HEK293 (cell line): ENCODE results near the gene CCBE1.

ENCODE experiments used
- CTCF ChIA-PET: fragments of 350-600 bp; formaldehyde crosslinking; extraction: SDS; loops from one replicate; lab custom pipeline; 2021; ENCODE audit warnings: antibody characterized with exemption; lab: Yijun Ruan, JAX
- POLR2A ChIA-PET: fragments of 300-600 bp; formaldehyde crosslinking; extraction: SDS; loops from one replicate; lab custom pipeline; 2020; ENCODE audit warnings: antibody characterized with exemption, inconsistent platforms; lab: Yijun Ruan, JAX
- H3K27ac ChIP-seq: fragments of 200-500 bp; sonication (Bioruptor generic); 2 replicates; pipeline ENCODE4 v1.5.1; 2014; ENCODE audit warnings: low read depth, low read length, control low read depth, inconsistent platforms; ENCODE audit errors: extremely low read depth
- H3K36me3 ChIP-seq, 2 experiments: fragments of 200-500 bp in 1 of 2; sonication (Bioruptor generic) in 1 of 2; 1 replicate in 1 of 2; 2 replicates in 1 of 2; pipeline ENCODE4 v1.5.1; 2014 to 2017; ENCODE audit warnings: inconsistent platforms in 2 of 2, low read length in 2 of 2; ENCODE audit not compliant: control insufficient read depth in 2 of 2, insufficient read depth in 1 of 2
- H3K4me1 ChIP-seq: fragments of 200-500 bp; sonication (Bioruptor generic); 2 replicates; pipeline ENCODE4 v1.5.1; 2014; ENCODE audit warnings: mild to moderate bottlenecking, low read length, inconsistent platforms; ENCODE audit not compliant: control insufficient read depth, insufficient read depth
- H3K4me3 ChIP-seq: 2 replicates; pipeline ENCODE4 v1.5.1; 2011; ENCODE audit warnings: low read depth, mild to moderate bottlenecking, control low read depth, low read length, moderate library complexity
- H3K9me3 ChIP-seq: fragments of 200-500 bp; sonication (Bioruptor generic); 2 replicates; pipeline ENCODE4 v1.5.1; 2014; ENCODE audit warnings: low read depth, low read length, inconsistent platforms; ENCODE audit not compliant: control insufficient read depth, insufficient read depth
- IKZF3 ChIP-seq: fragments of 450-650 bp; IDR thresholded peaks from 2 replicates; pipeline ENCODE4 v1.5.0; 2018; ENCODE audit warnings: missing biosample characterization, mild to moderate bottlenecking, missing genetic modification characterization, moderate library complexity
- KLF7 ChIP-seq: fragments of 450-650 bp; formaldehyde crosslinking; IDR thresholded peaks from 2 replicates; pipeline ENCODE4 v1.5.1; 2016; ENCODE audit warnings: missing biosample characterization, missing genetic modification characterization, borderline replicate concordance
- KLF9 ChIP-seq: fragments of 450-650 bp; formaldehyde crosslinking; IDR thresholded peaks from 2 replicates; pipeline ENCODE4 v1.5.1; 2016; ENCODE audit warnings: missing biosample characterization, missing genetic modification characterization, low read depth
- MEIS1 ChIP-seq: sonication (generic); formaldehyde crosslinking; IDR thresholded peaks from 2 replicates; pipeline ENCODE4 v1.8.1; 2022; ENCODE audit warnings: missing genetic modification reagents, mild to moderate bottlenecking, borderline replicate concordance
- MYNN ChIP-seq: fragments of 450-650 bp; formaldehyde crosslinking; IDR thresholded peaks from 2 replicates; pipeline ENCODE4 v1.5.1; 2016; ENCODE audit warnings: missing biosample characterization, missing genetic modification characterization, borderline replicate concordance
- MZF1 ChIP-seq: fragments of 450-650 bp; formaldehyde crosslinking; IDR thresholded peaks from 2 replicates; pipeline ENCODE4 v1.5.1; 2017; ENCODE audit warnings: missing biosample characterization, missing genetic modification characterization, borderline replicate concordance
- TRIM28 ChIP-seq: IDR thresholded peaks from 2 replicates; pipeline ENCODE4 v1.6.1; 2011; ENCODE audit warnings: low read length, control low read depth, borderline replicate concordance
- ZFHX2 ChIP-seq: fragments of 450-650 bp; formaldehyde crosslinking; conservative IDR thresholded peaks from 2 replicates; pipeline ENCODE4 v1.5.1; 2016; ENCODE audit warnings: missing biosample characterization, missing genetic modification characterization
- ZNF155 ChIP-seq: fragments of 450-650 bp; formaldehyde crosslinking; IDR thresholded peaks from 2 replicates; pipeline ENCODE4 v1.5.1; 2016; ENCODE audit warnings: missing biosample characterization, missing genetic modification characterization
- ZNF175 ChIP-seq: fragments of 450-650 bp; formaldehyde crosslinking; IDR thresholded peaks from 2 replicates; pipeline ENCODE4 v1.5.1; 2016; ENCODE audit warnings: missing biosample characterization, missing genetic modification characterization
- ZNF2 ChIP-seq: fragments of 450-650 bp; formaldehyde crosslinking; IDR thresholded peaks from 2 replicates; pipeline ENCODE4 v1.5.1; 2016; ENCODE audit warnings: missing biosample characterization, missing genetic modification characterization
- ZNF202 ChIP-seq: fragments of 450-650 bp; formaldehyde crosslinking; IDR thresholded peaks from 2 replicates; pipeline ENCODE4 v1.5.1; 2016; ENCODE audit warnings: missing biosample characterization, missing genetic modification characterization, borderline replicate concordance
- ZNF324 ChIP-seq: fragments of 450-650 bp; formaldehyde crosslinking; IDR thresholded peaks from 2 replicates; pipeline ENCODE4 v1.5.1; 2016; ENCODE audit warnings: missing biosample characterization, missing genetic modification characterization
- ZNF423 ChIP-seq: fragments of 450-650 bp; formaldehyde crosslinking; IDR thresholded peaks from 2 replicates; pipeline ENCODE4 v1.5.1; 2016; ENCODE audit warnings: missing biosample characterization, missing genetic modification characterization
- ZNF473 ChIP-seq: fragments of 450-650 bp; formaldehyde crosslinking; IDR thresholded peaks from 2 replicates; pipeline ENCODE4 v1.5.1; 2017; ENCODE audit warnings: missing biosample characterization, missing genetic modification characterization
- ZNF501 ChIP-seq: fragments of 450-650 bp; formaldehyde crosslinking; IDR thresholded peaks from 2 replicates; pipeline ENCODE4 v1.5.1; 2016; ENCODE audit warnings: missing biosample characterization, missing genetic modification characterization
- ZNF548 ChIP-seq: fragments of 450-650 bp; formaldehyde crosslinking; IDR thresholded peaks from 2 replicates; pipeline ENCODE4 v1.5.1; 2016; ENCODE audit warnings: missing biosample characterization, missing genetic modification characterization
- ZNF555 ChIP-seq: fragments of 450-650 bp; formaldehyde crosslinking; conservative IDR thresholded peaks from 2 replicates; pipeline ENCODE4 v1.5.1; 2017; ENCODE audit warnings: missing biosample characterization, mild to moderate bottlenecking, missing genetic modification characterization, inconsistent platforms
- ZNF596 ChIP-seq: fragments of 450-650 bp; IDR thresholded peaks from 2 replicates; pipeline ENCODE4 v1.5.0; 2018; ENCODE audit warnings: missing biosample characterization, mild to moderate bottlenecking, missing genetic modification characterization, moderate library complexity
- ZNF629 ChIP-seq: fragments of 450-650 bp; formaldehyde crosslinking; IDR thresholded peaks from 2 replicates; pipeline ENCODE4 v1.5.1; 2017; ENCODE audit warnings: missing biosample characterization, missing genetic modification characterization
- ZNF664 ChIP-seq: fragments of 450-650 bp; formaldehyde crosslinking; IDR thresholded peaks from 2 replicates; pipeline ENCODE4 v1.5.1; 2016; ENCODE audit warnings: missing biosample characterization, missing genetic modification characterization
- ZNF785 ChIP-seq: fragments of 450-650 bp; formaldehyde crosslinking; IDR thresholded peaks from 2 replicates; pipeline ENCODE4 v1.5.1; 2016; ENCODE audit warnings: missing biosample characterization, missing genetic modification characterization
- ZNF792 ChIP-seq: fragments of 450-650 bp; formaldehyde crosslinking; IDR thresholded peaks from 2 replicates; pipeline ENCODE4 v1.5.1; 2016; ENCODE audit warnings: missing biosample characterization, missing genetic modification characterization
- ZNF837 ChIP-seq: fragments of 450-650 bp; formaldehyde crosslinking; IDR thresholded peaks from 2 replicates; pipeline ENCODE4 v1.5.1; 2016; ENCODE audit warnings: missing biosample characterization, missing genetic modification characterization
- ZSCAN16 ChIP-seq: fragments of 450-650 bp; formaldehyde crosslinking; IDR thresholded peaks from 2 replicates; pipeline ENCODE4 v1.5.1; 2016; ENCODE audit warnings: missing biosample characterization, missing genetic modification characterization
- ZSCAN30 ChIP-seq: fragments of 450-650 bp; IDR thresholded peaks from 2 replicates; pipeline ENCODE4 v1.5.1; 2018; ENCODE audit warnings: missing biosample characterization, mild to moderate bottlenecking, missing genetic modification characterization, moderate library complexity
- TF ChIP-seq, protein P1 (sequence below): fragments of 450-650 bp; formaldehyde crosslinking; IDR thresholded peaks from 2 replicates; pipeline ENCODE4 v1.5.1; 2016; ENCODE audit warnings: missing biosample characterization, missing genetic modification characterization, low read depth

CCBE1 gene

DNA sequence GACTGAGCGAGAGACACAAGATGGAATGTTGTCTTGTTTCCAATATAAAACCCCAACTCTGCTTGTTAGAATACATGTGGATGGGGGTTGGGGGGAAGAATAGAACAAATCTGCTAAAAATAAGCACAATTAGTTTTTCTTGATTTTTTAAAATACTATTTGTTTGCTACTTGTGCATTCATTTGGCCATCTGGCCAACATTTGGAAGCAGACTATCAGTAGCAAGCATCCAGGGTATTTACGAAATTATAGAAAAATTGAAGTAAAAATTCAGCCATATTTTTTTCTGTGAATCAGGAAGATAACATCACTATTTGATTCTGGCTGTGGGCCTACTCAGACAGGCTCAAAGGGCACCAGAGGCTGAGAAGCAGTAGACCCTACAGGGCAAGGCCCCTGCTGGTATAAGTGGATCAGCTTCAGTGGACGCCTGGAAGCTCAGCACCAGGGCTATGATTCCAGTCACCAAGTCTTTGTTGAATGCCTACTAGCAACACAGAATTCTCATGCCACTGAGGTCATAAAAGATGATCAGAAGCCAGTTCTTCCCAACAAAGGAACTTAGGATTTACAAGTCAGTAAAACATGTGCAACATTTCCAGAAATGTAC, 133.9 kb downstream of the CCBE1 start:
- Histone ChIP-seq H3K27ac (no peak overlapping the region), H3K4me1 (no peaks in the 10 kb centered on the region), H3K9me3 (no peaks in the 10 kb centered on the region), H3K4me3 (no peak overlapping the region), H3K36me3 (no peaks in the 10 kb centered on the region)
- POLR2A ChIA-PET, result no interaction called here
- CTCF ChIA-PET, result no interaction called here
- no peak for TF ChIP-seq ZNF202

DNA sequence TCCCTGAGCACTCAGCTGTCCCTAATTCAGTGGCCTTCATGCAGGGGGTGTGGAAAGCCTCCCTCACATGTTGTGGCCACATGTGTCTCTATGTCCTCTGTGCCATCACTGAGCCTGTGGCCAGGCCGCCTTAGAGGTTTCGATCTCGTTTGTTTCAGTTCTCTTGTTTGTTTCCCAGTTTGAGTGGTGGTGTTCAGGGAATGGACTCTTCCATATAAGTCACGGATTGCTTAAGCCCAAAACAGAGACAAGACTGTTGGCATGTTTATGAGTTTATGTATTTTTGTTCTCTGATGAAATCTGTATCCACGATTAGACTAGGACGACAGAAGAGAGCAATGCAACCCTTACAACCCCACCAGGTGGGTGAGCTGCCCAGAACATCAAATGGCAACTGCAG, 134.5 kb downstream of the CCBE1 start:
- H3K4me1 ChIP-seq, result no peaks in the 10 kb centered on the region
- no peaks in the 10 kb centered on the region for H3K36me3 ChIP-seq
- TF ChIP-seq, protein P1, sequence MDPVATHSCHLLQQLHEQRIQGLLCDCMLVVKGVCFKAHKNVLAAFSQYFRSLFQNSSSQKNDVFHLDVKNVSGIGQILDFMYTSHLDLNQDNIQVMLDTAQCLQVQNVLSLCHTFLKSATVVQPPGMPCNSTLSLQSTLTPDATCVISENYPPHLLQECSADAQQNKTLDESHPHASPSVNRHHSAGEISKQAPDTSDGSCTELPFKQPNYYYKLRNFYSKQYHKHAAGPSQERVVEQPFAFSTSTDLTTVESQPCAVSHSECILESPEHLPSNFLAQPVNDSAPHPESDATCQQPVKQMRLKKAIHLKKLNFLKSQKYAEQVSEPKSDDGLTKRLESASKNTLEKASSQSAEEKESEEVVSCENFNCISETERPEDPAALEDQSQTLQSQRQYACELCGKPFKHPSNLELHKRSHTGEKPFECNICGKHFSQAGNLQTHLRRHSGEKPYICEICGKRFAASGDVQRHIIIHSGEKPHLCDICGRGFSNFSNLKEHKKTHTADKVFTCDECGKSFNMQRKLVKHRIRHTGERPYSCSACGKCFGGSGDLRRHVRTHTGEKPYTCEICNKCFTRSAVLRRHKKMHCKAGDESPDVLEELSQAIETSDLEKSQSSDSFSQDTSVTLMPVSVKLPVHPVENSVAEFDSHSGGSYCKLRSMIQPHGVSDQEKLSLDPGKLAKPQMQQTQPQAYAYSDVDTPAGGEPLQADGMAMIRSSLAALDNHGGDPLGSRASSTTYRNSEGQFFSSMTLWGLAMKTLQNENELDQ, result no peak
- no peak for TF ChIP-seq IKZF3 (tag by site-specific recombination)
- no peak for TF ChIP-seq MEIS1 (CRISPR knock-in tag)
- no peak for TF ChIP-seq ZNF155 (tag by site-specific recombination)
- no peak for TF ChIP-seq MYNN (tag by site-specific recombination)
- no peak for TF ChIP-seq ZNF501 (tag by site-specific recombination)
- no peak for TF ChIP-seq ZNF423 (tag by site-specific recombination)
- no peak for TF ChIP-seq ZNF785 (tag by site-specific recombination)
- no peak for TF ChIP-seq ZNF2 (tag by site-specific recombination)
- no peak for TF ChIP-seq ZNF664
- TF ChIP-seq, all 188 proteins: peak for 0
- no peaks in the 10 kb centered on the region for H3K9me3 ChIP-seq
- CTCF ChIA-PET, result no interaction called here
- H3K4me3 ChIP-seq, result no peak overlapping the region
- POLR2A ChIA-PET, result no interaction called here
- H3K27ac ChIP-seq, result no peak overlapping the region

DNA sequence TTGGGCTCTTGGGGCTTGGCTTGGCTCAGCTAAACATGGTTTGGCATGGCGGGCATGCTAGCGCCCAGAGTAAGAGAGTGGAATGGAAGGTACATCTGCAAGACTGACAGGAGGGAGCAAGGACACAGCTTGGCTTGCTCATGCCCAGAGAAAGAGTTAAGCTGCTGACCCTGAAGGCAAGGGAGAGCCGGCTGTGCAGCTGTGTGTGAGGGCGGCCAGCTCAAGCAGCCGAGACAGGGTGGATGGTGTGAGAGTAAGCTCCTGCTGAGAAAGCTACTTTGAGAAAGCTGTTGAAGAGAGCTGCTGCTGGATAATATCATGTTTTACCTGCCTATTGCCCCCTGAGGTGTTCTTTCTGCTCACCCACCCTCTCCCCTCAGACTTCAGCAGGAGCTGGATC, 135.6 kb downstream of the CCBE1 start:
- POLR2A ChIA-PET, result no interaction called here
- CTCF ChIA-PET, result no interaction called here
- H3K9me3 ChIP-seq, result no peaks in the 10 kb centered on the region
- no peak overlapping the region for H3K4me3 ChIP-seq
- TF ChIP-seq ZSCAN16 (tag by site-specific recombination), result no peak
- TF ChIP-seq ZNF175 (tag by site-specific recombination), result no peak
- TF ChIP-seq ZNF548, result no peak
- TF ChIP-seq ZSCAN30 (tag by site-specific recombination), result no peak
- no peak for TF ChIP-seq KLF9 (tag by site-specific recombination)
- no peak for TF ChIP-seq ZNF629
- TF ChIP-seq ZNF837 (tag by site-specific recombination), result no peak
- TF ChIP-seq ZNF473 (tag by site-specific recombination), result no peak
- TF ChIP-seq MZF1 (tag by site-specific recombination), result no peak
- no peak for TF ChIP-seq ZNF555 (tag by site-specific recombination)
- no peak for TF ChIP-seq ZNF792 (tag by site-specific recombination)
- no peak for TF ChIP-seq TRIM28
- TF ChIP-seq ZNF596 (tag by site-specific recombination), result no peak
- TF ChIP-seq ZFHX2, result no peak
- no peak for TF ChIP-seq KLF7
- no peak for TF ChIP-seq ZNF324 (tag by site-specific recombination)
- no peaks in the 10 kb centered on the region for H3K4me1 ChIP-seq
- no peaks in the 10 kb centered on the region for H3K36me3 ChIP-seq
- H3K27ac ChIP-seq, result no peak overlapping the region
